Cardiac fibroblast (primary cell): Measurements from ENCODE around the gene EPHB4.
"Not testable (repeated sequence)": the region's sequence is repeated elsewhere in the genome, so short reads cannot be mapped to it uniquely, and the experiment has no call there.

ENCODE experiments used
- DNase-seq, 2 donors: peaks; one replicate each; pipeline versions ENCODE4 v3.0.0 to v3.0.0-alpha.2; 2010; ENCODE audit warnings: low read depth in 2 of 2
- H3K4me3 ChIP-seq, 2 donors: replicated peaks in 1 of 2; 1 replicate in 1 of 2; 2 replicates in 1 of 2; pipeline ENCODE4 v1.5.1; 2011; ENCODE audit warnings: low read depth in 2 of 2, low read length in 2 of 2, mild to moderate bottlenecking in 2 of 2, moderate library complexity in 1 of 2
- CTCF ChIP-seq: IDR thresholded peaks from one replicate; pipeline ENCODE4 v1.5.1; 2011; ENCODE audit warnings: low read depth, mild to moderate bottlenecking, low read length, inconsistent platforms

Gene EPHB4

GRCh38 chr7:100818825-100819224 lies 8.5 kb downstream of the EPHB4 start:
- no peak overlapping the region for H3K4me3 ChIP-seq
- TF ChIP-seq CTCF: no peak
- DNase-seq: no peak

GRCh38 chr7:100818366-100818765 lies 9.0 kb downstream of the EPHB4 start:
- DNase-seq: no peak
- no peak overlapping the region for H3K4me3 ChIP-seq
- TF ChIP-seq CTCF: no peak

- H3K4me3 ChIP-seq: no peak overlapping the region
- no peak for TF ChIP-seq CTCF
- no peak for DNase-seq
Observed at GRCh38 chr7:100817097-100817496, 10.2 kb downstream of the EPHB4 start.

GRCh38 chr7:100816515-100816914 lies 10.8 kb downstream of the EPHB4 start:
- DNase-seq, H3K4me3 ChIP-seq: not testable (repeated sequence)

GRCh38 chr7:100812729-100813128 lies 14.6 kb downstream of the EPHB4 start:
- H3K4me3 ChIP-seq: no peak overlapping the region
- TF ChIP-seq CTCF: no peak
- no peak for DNase-seq

- H3K4me3 ChIP-seq: no peak overlapping the region
- TF ChIP-seq CTCF: no peak
- DNase-seq: no peak
Observed at GRCh38 chr7:100811480-100811879, 15.8 kb downstream of the EPHB4 start.

- no peak for DNase-seq
- no peak overlapping the region for H3K4me3 ChIP-seq
- no peak for TF ChIP-seq CTCF
Observed at GRCh38 chr7:100808354-100808875, 18.9 kb downstream of the EPHB4 start.

GRCh38 chr7:100806883-100807282 lies 20.4 kb downstream of the EPHB4 start:
- H3K4me3 ChIP-seq, DNase-seq: not testable (repeated sequence)
